CD4-positive, alpha-beta memory T cell (primary cell): ENCODE measurements around the gene PGLYRP1. TPM values are rescaled to one million over a fixed set of nuclear protein-coding genes. Genes with fewer than 3 reads are reported as not detected.

Experiments
- CTCF ChIA-PET: fragments of 350-600 bp; sonication (Branson Sonifier 250); formaldehyde crosslinking; loops from one replicate; lab custom pipeline; 2021; ENCODE audit warnings: inconsistent platforms; ENCODE audit not compliant: partially characterized antibody; lab: Charles Lee
- POLR2A ChIA-PET: fragments of 350-600 bp; sonication (Branson Sonifier 250); formaldehyde crosslinking; loops from one replicate; lab custom pipeline; 2021; ENCODE audit not compliant: partially characterized antibody; lab: Charles Lee
- DNase-seq, 5 donors: peaks; one replicate each; pipeline versions ENCODE4 v3.0.0 to v3.0.0-alpha.2; 2020 to 2022; ENCODE audit warnings: mixed read lengths in 1 of 5
- H3K27ac ChIP-seq: one replicate; pipeline ENCODE4 v1.7.0; 2013; ENCODE audit warnings: low read depth, low read length
- H3K27me3 ChIP-seq: 2 replicates; pipeline ENCODE4 v1.7.0; 2013; ENCODE audit warnings: mild to moderate bottlenecking, low read length, moderate library complexity; ENCODE audit not compliant: insufficient read depth
- H3K36me3 ChIP-seq: 2 replicates; pipeline ENCODE4 v1.7.0; 2013; ENCODE audit warnings: mild to moderate bottlenecking, low read length, moderate library complexity; ENCODE audit not compliant: insufficient read depth
- H3K4me1 ChIP-seq: 2 replicates; pipeline ENCODE4 v1.7.0; 2013; ENCODE audit warnings: mild to moderate bottlenecking, low read length, moderate library complexity; ENCODE audit not compliant: insufficient read depth
- H3K4me3 ChIP-seq, 2 donors: one replicate each; pipeline ENCODE4 v1.7.0; 2013; ENCODE audit warnings: low read length in 2 of 2, mild to moderate bottlenecking in 1 of 2
- H3K9me3 ChIP-seq, 2 donors: one replicate each; pipeline ENCODE4 v1.7.0; 2013; ENCODE audit warnings: low read length in 2 of 2, control low read depth in 1 of 2; ENCODE audit not compliant: control insufficient read depth in 1 of 2
- H3K27ac Mint-ChIP-seq, 7 donors: one replicate each; pipeline ENCODE4 v1.8.0; 2020 to 2021; ENCODE audit warnings: mixed read lengths in 7 of 7, mild to moderate bottlenecking in 6 of 7, inconsistent platforms in 3 of 7, moderate library complexity in 3 of 7
- H3K27me3 Mint-ChIP-seq, 2 donors: one replicate each; pipeline ENCODE4 v1.8.0; 2020 to 2021; ENCODE audit warnings: mixed read lengths in 2 of 2
- H3K36me3 Mint-ChIP-seq, 2 donors: one replicate each; pipeline ENCODE4 v1.8.0; 2020 to 2021; ENCODE audit warnings: mixed read lengths in 2 of 2, inconsistent platforms in 1 of 2, mild to moderate bottlenecking in 1 of 2
- H3K4me1 Mint-ChIP-seq, 4 donors: one replicate each; pipeline ENCODE4 v1.8.0; 2020 to 2021; ENCODE audit warnings: mixed read lengths in 4 of 4, mild to moderate bottlenecking in 1 of 4
- H3K4me3 Mint-ChIP-seq, 8 donors: one replicate each; pipeline ENCODE4 v1.8.0; 2020 to 2021; ENCODE audit warnings: mixed read lengths in 8 of 8, mild to moderate bottlenecking in 7 of 8, moderate library complexity in 6 of 8, inconsistent platforms in 3 of 8
- H3K9me3 Mint-ChIP-seq, 8 donors: one replicate each; pipeline ENCODE4 v1.8.0; 2020 to 2021; ENCODE audit warnings: mixed read lengths in 8 of 8, mild to moderate bottlenecking in 5 of 8, inconsistent platforms in 3 of 8, moderate library complexity in 1 of 8
- intact Hi-C: fragments of 100-400 bp; cut with micrococcal nuclease; formaldehyde crosslinking; loops from one replicate; pipeline ENCODE4 v1.15.1; 2023
- polyA plus RNA-seq, 2 donors: library from polyadenylated mRNA; unstranded; fragments of 300-500 nt; fragmentation: Illumina TruSeq; gene quantifications; one replicate each; pipeline ENCODE4 v1.2.3, GENCODE V29; 2021
- total RNA-seq, 2 experiments: library from RNA; stranded (reverse); gene quantifications; one replicate each; pipeline ENCODE4 v1.2.3, GENCODE V29; 2021

Gene PGLYRP1
- not detected for total RNA-seq
- polyA plus RNA-seq = not detected

GRCh38 chr19:46022431-46023310, at the start of gene PGLYRP1:
Gene PGLYRP1, minus strand, starts transcription at chr19:46023053. Its CDS starts 32 bp downstream, at chr19:46023021.
- peaks cover 11% of the 10 kb centered on the region for H3K4me1 ChIP-seq
- intact Hi-C loops = no loop called here
- no peak within 1 kb of the TSS for H3K4me3 Mint-ChIP-seq
- H3K9me3 ChIP-seq = no peaks in the 10 kb centered on the region
- POLR2A ChIA-PET = no interaction called here
- peak within 1 kb of the TSS in 1 of 7 donors; percentile 25 for H3K27ac Mint-ChIP-seq
- no peak for DNase-seq
- CTCF ChIA-PET = interaction anchor here (1.7 kb wide), 1 partner anchor 12 kb away, joined by 3 read pairs; no protein-coding TSS in a partner anchor
- peaks cover 4% of the 10 kb centered on the region for H3K27me3 ChIP-seq
- no peaks in the 10 kb centered on the region for H3K36me3 Mint-ChIP-seq
- H3K4me1 Mint-ChIP-seq = peaks cover 10 to 21% (median 14%) of the 10 kb centered on the region in 4 donors
- no peak within 1 kb of the TSS for H3K27ac ChIP-seq
- H3K27me3 Mint-ChIP-seq = peaks cover 5 to 13% of the 10 kb centered on the region in 2 donors
- peaks cover 0 to 7% (median under 1%) of the 10 kb centered on the region in 8 donors for H3K9me3 Mint-ChIP-seq
- H3K4me3 ChIP-seq = no peak within 1 kb of the TSS
- no peaks in the 10 kb centered on the region for H3K36me3 ChIP-seq

GRCh38 chr19:46069806-46070341, 47.0 kb upstream of the PGLYRP1 start:
- peaks cover 39 to 62% of the 10 kb centered on the region in 2 donors for H3K27me3 Mint-ChIP-seq
- H3K4me3 ChIP-seq = no peak overlapping the region
- no peaks in the 10 kb centered on the region for H3K4me1 Mint-ChIP-seq
- H3K36me3 ChIP-seq = no peaks in the 10 kb centered on the region
- intact Hi-C loops = no loop called here
- POLR2A ChIA-PET = no interaction called here
- H3K27me3 ChIP-seq = peaks cover 4% of the 10 kb centered on the region
- no peaks in the 10 kb centered on the region for H3K36me3 Mint-ChIP-seq
- no peak overlapping the region for H3K4me3 Mint-ChIP-seq
- H3K9me3 Mint-ChIP-seq = peaks cover 0 to 2% (median 0%) of the 10 kb centered on the region in 8 donors
- no peak overlapping the region for H3K27ac ChIP-seq
- no peak for DNase-seq
- H3K4me1 ChIP-seq = no peaks in the 10 kb centered on the region
- H3K27ac Mint-ChIP-seq = no peak overlapping the region
- CTCF ChIA-PET = no interaction called here
- no peaks in the 10 kb centered on the region for H3K9me3 ChIP-seq

- POLR2A ChIA-PET = no interaction called here
Measured at GRCh38 chr19:46068345-46069258, 45.7 kb upstream of the PGLYRP1 start.

GRCh38 chr19:46067691-46068090, 44.8 kb upstream of the PGLYRP1 start:
- POLR2A ChIA-PET = no interaction called here
- intact Hi-C loops = no loop called here
- Mint-ChIP-seq H3K27ac (no peak overlapping the region), H3K36me3 (no peaks in the 10 kb centered on the region), H3K4me1 (no peaks in the 10 kb centered on the region), H3K9me3 (peaks cover 0 to 7% (median 0%) of the 10 kb centered on the region in 8 donors), H3K27me3 (peaks cover 43 to 55% of the 10 kb centered on the region in 2 donors), H3K4me3 (no peak overlapping the region)
- Histone ChIP-seq H3K36me3 (no peaks in the 10 kb centered on the region), H3K4me1 (no peaks in the 10 kb centered on the region), H3K4me3 (no peak overlapping the region), H3K27me3 (peaks cover 4% of the 10 kb centered on the region), H3K9me3 (no peaks in the 10 kb centered on the region), H3K27ac (no peak overlapping the region)
- DNase-seq = no peak
- CTCF ChIA-PET = no interaction called here

More at GRCh38 chr19:46068345-46069258, 45.7 kb upstream of the PGLYRP1 start:
- no peaks in the 10 kb centered on the region for H3K36me3 Mint-ChIP-seq
- Histone ChIP-seq H3K27ac (no peak overlapping the region), H3K9me3 (no peaks in the 10 kb centered on the region), H3K4me1 (no peaks in the 10 kb centered on the region), H3K36me3 (no peaks in the 10 kb centered on the region), H3K4me3 (no peak overlapping the region), H3K27me3 (peaks cover 4% of the 10 kb centered on the region)
- no peaks in the 10 kb centered on the region for H3K4me1 Mint-ChIP-seq
- no peak overlapping the region for H3K4me3 Mint-ChIP-seq
- peaks cover 41 to 56% of the 10 kb centered on the region in 2 donors for H3K27me3 Mint-ChIP-seq
- CTCF ChIA-PET = no interaction called here
- H3K27ac Mint-ChIP-seq = no peak overlapping the region
- intact Hi-C loops = no loop called here
- peaks cover 0 to 2% (median 0%) of the 10 kb centered on the region in 8 donors for H3K9me3 Mint-ChIP-seq
- DNase-seq = no peak

- no peak overlapping the region for H3K4me3 ChIP-seq
- DNase-seq = no peak
- CTCF ChIA-PET = no interaction called here
- Mint-ChIP-seq H3K27ac (no peak overlapping the region), H3K27me3 (peaks cover 36 to 50% of the 10 kb centered on the region in 2 donors), H3K4me3 (no peak overlapping the region), H3K9me3 (peaks cover 0 to 14% (median 4%) of the 10 kb centered on the region in 8 donors), H3K4me1 (no peaks in the 10 kb centered on the region), H3K36me3 (peaks cover 0 to 4% of the 10 kb centered on the region in 2 donors)
- intact Hi-C loops = no loop called here
- no peaks in the 10 kb centered on the region for H3K9me3 ChIP-seq
- peaks cover 4% of the 10 kb centered on the region for H3K27me3 ChIP-seq
- H3K4me1 ChIP-seq = no peaks in the 10 kb centered on the region
- POLR2A ChIA-PET = no interaction called here
- no peak overlapping the region for H3K27ac ChIP-seq
- no peaks in the 10 kb centered on the region for H3K36me3 ChIP-seq
Measured at GRCh38 chr19:46066471-46066870, 43.6 kb upstream of the PGLYRP1 start.

- H3K4me1 ChIP-seq = no peaks in the 10 kb centered on the region
- Mint-ChIP-seq H3K9me3 (peaks cover 0 to 20% (median 7%) of the 10 kb centered on the region in 8 donors), H3K4me1 (no peaks in the 10 kb centered on the region), H3K36me3 (peaks cover 0 to 8% of the 10 kb centered on the region in 2 donors), H3K27ac (no peak overlapping the region), H3K4me3 (no peak overlapping the region), H3K27me3 (peaks cover 30 to 42% of the 10 kb centered on the region in 2 donors)
- POLR2A ChIA-PET = no interaction called here
- no peak for DNase-seq
- intact Hi-C loops = no loop called here
- no peak overlapping the region for H3K4me3 ChIP-seq
- no peak overlapping the region for H3K27ac ChIP-seq
- H3K27me3 ChIP-seq = peaks cover 4% of the 10 kb centered on the region
- no peaks in the 10 kb centered on the region for H3K36me3 ChIP-seq
- CTCF ChIA-PET = no interaction called here
- no peaks in the 10 kb centered on the region for H3K9me3 ChIP-seq
Measured at GRCh38 chr19:46065486-46066071, 42.7 kb upstream of the PGLYRP1 start.
